Measurements from ENCODE around the gene MMP17. TPM values are rescaled to one million over a fixed set of nuclear protein-coding genes. Genes with fewer than 3 reads are reported as not detected.
A peak's percentile ranks its signal among the peaks of the same experiment; 100 is the strongest.

MMP17 gene
- total RNA-seq, 1 donor from 2014 or later: 14.1 TPM

- DNase-seq (ENCODE audit: extremely low spot score, unreplicated experiment): no peak
- H3K9me3 Mint-ChIP-seq: no peaks in the 10 kb centered on the region
- no peaks in the 10 kb centered on the region for H3K36me3 Mint-ChIP-seq
- no peak overlapping the region for H3K4me3 Mint-ChIP-seq
- TF ChIP-seq, protein P1, sequence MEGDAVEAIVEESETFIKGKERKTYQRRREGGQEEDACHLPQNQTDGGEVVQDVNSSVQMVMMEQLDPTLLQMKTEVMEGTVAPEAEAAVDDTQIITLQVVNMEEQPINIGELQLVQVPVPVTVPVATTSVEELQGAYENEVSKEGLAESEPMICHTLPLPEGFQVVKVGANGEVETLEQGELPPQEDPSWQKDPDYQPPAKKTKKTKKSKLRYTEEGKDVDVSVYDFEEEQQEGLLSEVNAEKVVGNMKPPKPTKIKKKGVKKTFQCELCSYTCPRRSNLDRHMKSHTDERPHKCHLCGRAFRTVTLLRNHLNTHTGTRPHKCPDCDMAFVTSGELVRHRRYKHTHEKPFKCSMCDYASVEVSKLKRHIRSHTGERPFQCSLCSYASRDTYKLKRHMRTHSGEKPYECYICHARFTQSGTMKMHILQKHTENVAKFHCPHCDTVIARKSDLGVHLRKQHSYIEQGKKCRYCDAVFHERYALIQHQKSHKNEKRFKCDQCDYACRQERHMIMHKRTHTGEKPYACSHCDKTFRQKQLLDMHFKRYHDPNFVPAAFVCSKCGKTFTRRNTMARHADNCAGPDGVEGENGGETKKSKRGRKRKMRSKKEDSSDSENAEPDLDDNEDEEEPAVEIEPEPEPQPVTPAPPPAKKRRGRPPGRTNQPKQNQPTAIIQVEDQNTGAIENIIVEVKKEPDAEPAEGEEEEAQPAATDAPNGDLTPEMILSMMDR (conservative IDR thresholded peaks at IDR 0.05): no peak
- H3K27ac Mint-ChIP-seq: no peak overlapping the region
- H3K27me3 Mint-ChIP-seq: peaks cover 5% of the 10 kb centered on the region
- peaks cover 4% of the 10 kb centered on the region for H3K4me1 Mint-ChIP-seq (ENCODE audit: unreplicated experiment)
These were observed 25.9 kb downstream of the MMP17 start for GRCh38 chr12:131853832-131854797.

GRCh38 chr12:131854861-131855476, 26.8 kb downstream of the MMP17 start:
- H3K4me3 Mint-ChIP-seq: no peak overlapping the region
- H3K27me3 Mint-ChIP-seq: peaks cover 5% of the 10 kb centered on the region
- no peak overlapping the region for H3K27ac Mint-ChIP-seq
- TF ChIP-seq, protein P1 (conservative IDR thresholded peaks at IDR 0.05): no peak
- no peak for DNase-seq (ENCODE audit: extremely low spot score, unreplicated experiment)
- peaks cover 4% of the 10 kb centered on the region for H3K4me1 Mint-ChIP-seq (ENCODE audit: unreplicated experiment)
- no peaks in the 10 kb centered on the region for H3K36me3 Mint-ChIP-seq
- no peaks in the 10 kb centered on the region for H3K9me3 Mint-ChIP-seq

DNA sequence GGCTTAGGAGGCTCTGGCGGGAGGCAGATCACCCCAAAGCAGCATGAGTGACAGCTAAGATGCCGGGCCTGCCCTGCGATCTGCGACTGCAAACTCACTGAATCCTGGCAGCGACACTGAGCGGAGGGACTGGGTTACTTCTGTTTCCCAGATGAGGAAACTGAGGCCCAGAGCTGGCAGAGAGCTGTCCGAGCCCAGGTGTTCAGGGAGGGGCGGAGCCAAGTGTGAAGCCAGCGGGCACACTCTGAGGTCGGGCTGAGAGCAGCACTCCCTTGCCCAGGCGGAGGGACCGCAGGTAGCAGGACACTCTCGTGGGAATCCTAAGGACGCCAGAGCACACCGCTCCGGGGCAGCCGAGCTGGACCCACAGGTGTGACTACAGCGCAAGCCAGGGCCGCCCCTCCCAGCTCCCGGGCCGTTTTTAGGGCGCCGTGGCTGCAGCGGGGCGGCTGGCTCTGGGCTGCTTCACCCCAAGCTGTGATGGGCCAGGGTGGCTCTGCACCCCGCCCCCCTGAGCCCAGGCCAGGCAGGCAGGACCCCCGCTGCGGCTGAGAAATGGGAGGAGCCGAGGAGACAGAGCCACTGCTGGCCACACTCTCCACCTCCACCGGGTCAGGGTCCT, 27.4 kb downstream of the MMP17 start:
- TF ChIP-seq, protein P1 (conservative IDR thresholded peaks at IDR 0.05): no peak

DNA sequence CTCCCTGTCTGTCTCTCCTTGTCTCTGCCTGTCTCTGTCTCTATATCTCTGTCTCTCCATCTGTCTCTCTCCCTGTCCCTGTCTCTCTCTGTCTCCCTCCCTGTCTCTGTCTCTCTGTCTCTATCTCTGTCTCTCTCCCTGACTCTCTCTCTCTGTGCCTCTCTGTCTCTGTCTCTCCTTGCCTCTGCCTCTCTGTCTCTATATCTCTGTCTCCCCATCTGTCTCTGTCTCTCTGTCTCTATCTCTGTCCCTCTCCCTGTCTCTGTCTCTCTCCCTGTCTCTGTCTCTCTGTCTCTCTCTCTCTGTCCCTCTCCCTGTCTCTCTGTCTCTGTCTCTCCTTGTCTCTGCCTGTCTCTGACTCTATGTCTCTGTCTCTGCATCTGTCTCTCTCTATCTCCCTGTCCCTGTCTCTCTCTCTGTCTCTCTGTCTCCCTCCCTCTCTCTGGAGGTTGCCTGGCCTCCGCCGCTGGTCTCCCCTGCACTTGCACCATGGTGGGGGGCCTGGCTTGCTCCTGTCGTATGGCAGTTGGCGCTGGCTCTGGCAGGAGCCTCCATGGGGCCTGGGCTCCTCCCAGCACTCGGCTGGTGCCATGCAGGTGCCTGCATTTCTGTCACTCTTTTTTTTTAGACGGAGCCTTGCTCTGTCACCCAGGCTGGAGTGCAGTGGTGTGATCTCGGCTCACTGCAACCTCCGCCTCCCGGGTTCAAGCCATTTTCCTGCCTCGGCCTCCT, 28.3 kb downstream of the MMP17 start:
- TF ChIP-seq, protein P1 (conservative IDR thresholded peaks at IDR 0.05): no peak
- peaks cover 14% of the 10 kb centered on the region for H3K4me1 Mint-ChIP-seq (ENCODE audit: unreplicated experiment)
- no peak overlapping the region for H3K4me3 Mint-ChIP-seq
- peaks cover 5% of the 10 kb centered on the region for H3K27me3 Mint-ChIP-seq
- no peak for DNase-seq (ENCODE audit: extremely low spot score, unreplicated experiment)
- no peaks in the 10 kb centered on the region for H3K36me3 Mint-ChIP-seq
- no peaks in the 10 kb centered on the region for H3K9me3 Mint-ChIP-seq
- peak overlapping the region; percentile 50 for H3K27ac Mint-ChIP-seq

More for the DNA sequence above, 27.4 kb downstream of the MMP17 start:
- no peaks in the 10 kb centered on the region for H3K9me3 Mint-ChIP-seq
- H3K4me3 Mint-ChIP-seq: no peak overlapping the region
- peaks cover 10% of the 10 kb centered on the region for H3K4me1 Mint-ChIP-seq (ENCODE audit: unreplicated experiment)
- peak overlapping the region; percentile 50 for H3K27ac Mint-ChIP-seq
- peaks cover 5% of the 10 kb centered on the region for H3K27me3 Mint-ChIP-seq
- no peaks in the 10 kb centered on the region for H3K36me3 Mint-ChIP-seq
- DNase-seq (ENCODE audit: extremely low spot score, unreplicated experiment): no peak

Data from type B pancreatic cell (in vitro differentiated cells).